ENCODE measurements around the gene PSTPIP2. TPM values are rescaled to one million over a fixed set of nuclear protein-coding genes. Genes with fewer than 3 reads are reported as not detected.

Gene PSTPIP2
- total and polyA plus RNA-seq, 9 of the 15 experiments (the other 6 are each of a cell fraction or from before 2014, with no cell fraction given): 14.0 to 45.7 (median 27.1) TPM

DNA sequence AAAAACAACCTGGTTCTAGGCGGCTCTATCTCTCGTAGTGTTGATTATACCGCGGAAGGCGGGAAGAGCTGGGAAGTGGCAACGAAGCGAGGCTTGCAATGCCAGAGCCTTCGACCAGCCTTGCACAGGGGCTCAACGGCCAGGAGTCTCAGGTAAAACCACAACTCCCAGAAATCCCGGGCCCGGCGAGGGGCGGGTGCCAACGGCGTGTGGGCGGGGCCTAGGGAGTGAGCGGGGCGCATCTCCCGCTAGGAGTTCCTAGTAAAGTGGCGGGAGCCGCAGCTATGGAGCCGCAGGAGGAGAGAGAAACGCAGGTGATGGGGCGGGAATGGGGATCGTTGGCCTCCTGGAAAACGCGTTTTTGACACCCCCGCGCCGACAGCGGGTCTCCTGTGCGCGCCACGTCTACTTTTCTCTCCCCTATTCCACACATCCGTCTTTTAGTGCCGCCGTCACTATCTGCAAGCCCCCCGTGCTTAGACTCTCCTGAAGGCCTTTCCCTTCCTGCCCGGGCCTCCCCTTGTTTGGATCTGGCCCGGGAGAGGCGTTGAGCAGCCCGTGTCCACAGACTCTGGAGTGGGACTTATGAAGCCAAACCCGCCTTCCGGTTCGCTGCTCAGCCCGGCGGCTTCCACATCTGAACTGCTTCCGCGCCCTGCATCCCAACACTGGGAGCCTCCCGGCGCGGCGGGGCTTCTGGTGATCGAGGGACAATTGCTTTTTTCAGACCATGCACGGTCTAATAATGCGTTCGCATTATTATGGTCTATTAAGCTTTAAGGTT lies 32.3 kb upstream of the PSTPIP2 start, which contains the start of gene HAUS1:
Gene HAUS1, plus strand, starts transcription at position 258 of the 784 bp plus-strand sequence. Its CDS starts 27 bp downstream, at position 285.
- under 1% methylated on average over 42 of the region's 57 CpGs for WGBS (ENCODE audit: insufficient coverage, low coverage, missing lambda C conversion rate)
- CTCF ChIA-PET (ENCODE audit: low intra/inter-chr PET ratio): no interaction called here
- H3K27me3 ChIP-seq (ENCODE audit: control insufficient read depth in 2 of 2, insufficient read depth in 2 of 2, low read length in 2 of 2): no peaks in the 10 kb centered on the region
- TF ChIP-seq SRSF7 (optimal IDR thresholded peaks at IDR 0.05; ENCODE audit: low read depth, low read length) (no peak), RBM25 (IDR thresholded peaks at IDR 0.05; ENCODE audit: low read depth, low read length, severe bottlenecking) (no peak), FUS (optimal IDR thresholded peaks at IDR 0.05; ENCODE audit: low read depth, low read length) (no peak), ZBTB12 (CRISPR knock-in tag; IDR thresholded peaks at IDR 0.05) (no peak), ZNF384 (IDR thresholded peaks at IDR 0.05; ENCODE audit: low read depth, low read length) (no peak), DNMT1 (IDR thresholded peaks at IDR 0.05) (no peak), ZNF561 (CRISPR knock-in tag; conservative IDR thresholded peaks at IDR 0.05) (no peak), MAFK (IDR thresholded peaks at IDR 0.05; ENCODE audit: low read length) (no peak), MBD1 (CRISPR knock-in tag; IDR thresholded peaks at IDR 0.05) (no peak), FOXA1 (IDR thresholded peaks at IDR 0.05; ENCODE audit: borderline replicate concordance) (no peak), SAFB2 (IDR thresholded peaks at IDR 0.05; ENCODE audit: borderline replicate concordance, low read depth, low read length, severe bottlenecking) (no peak)
- TF ChIP-seq, protein P1, sequence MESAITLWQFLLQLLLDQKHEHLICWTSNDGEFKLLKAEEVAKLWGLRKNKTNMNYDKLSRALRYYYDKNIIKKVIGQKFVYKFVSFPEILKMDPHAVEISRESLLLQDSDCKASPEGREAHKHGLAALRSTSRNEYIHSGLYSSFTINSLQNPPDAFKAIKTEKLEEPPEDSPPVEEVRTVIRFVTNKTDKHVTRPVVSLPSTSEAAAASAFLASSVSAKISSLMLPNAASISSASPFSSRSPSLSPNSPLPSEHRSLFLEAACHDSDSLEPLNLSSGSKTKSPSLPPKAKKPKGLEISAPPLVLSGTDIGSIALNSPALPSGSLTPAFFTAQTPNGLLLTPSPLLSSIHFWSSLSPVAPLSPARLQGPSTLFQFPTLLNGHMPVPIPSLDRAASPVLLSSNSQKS (CRISPR knock-in tag; IDR thresholded peaks at IDR 0.05): no peak
- TF ChIP-seq, protein P2, sequence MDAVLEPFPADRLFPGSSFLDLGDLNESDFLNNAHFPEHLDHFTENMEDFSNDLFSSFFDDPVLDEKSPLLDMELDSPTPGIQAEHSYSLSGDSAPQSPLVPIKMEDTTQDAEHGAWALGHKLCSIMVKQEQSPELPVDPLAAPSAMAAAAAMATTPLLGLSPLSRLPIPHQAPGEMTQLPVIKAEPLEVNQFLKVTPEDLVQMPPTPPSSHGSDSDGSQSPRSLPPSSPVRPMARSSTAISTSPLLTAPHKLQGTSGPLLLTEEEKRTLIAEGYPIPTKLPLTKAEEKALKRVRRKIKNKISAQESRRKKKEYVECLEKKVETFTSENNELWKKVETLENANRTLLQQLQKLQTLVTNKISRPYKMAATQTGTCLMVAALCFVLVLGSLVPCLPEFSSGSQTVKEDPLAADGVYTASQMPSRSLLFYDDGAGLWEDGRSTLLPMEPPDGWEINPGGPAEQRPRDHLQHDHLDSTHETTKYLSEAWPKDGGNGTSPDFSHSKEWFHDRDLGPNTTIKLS (IDR thresholded peaks at IDR 0.05; ENCODE audit: borderline replicate concordance, low read depth): peak; percentile 36; the same call in 1 of the 2 replicates

More for the DNA sequence above, 32.3 kb upstream of the PSTPIP2 start, which contains the start of gene HAUS1:
- Histone ChIP-seq H3K9me1 (ENCODE audit: control insufficient read depth, insufficient read depth, low read length) (no peaks in the 10 kb centered on the region), H3K4me1 (replicated peaks in 1 of 2; ENCODE audit: control insufficient read depth in 2 of 2, insufficient read depth in 2 of 2, low read length in 2 of 2) (peaks cover 0 to 4% of the 10 kb centered on the region in 2 experiments; a peak in 3 of 5 replicates), H3K79me2 (ENCODE audit: control insufficient read depth, insufficient read depth, low read length) (peaks cover 21% of the 10 kb centered on the region), H3K36me3 (ENCODE audit: control insufficient read depth, insufficient read depth, low read length) (peaks cover 20% of the 10 kb centered on the region; the same call in 2 of the 3 replicates), H3K4me2 (ENCODE audit: insufficient read depth, low read length) (peak within 1 kb of the TSS; percentile 88), H4K20me1 (replicated peaks; ENCODE audit: control insufficient read depth, insufficient read depth, low read length) (no peaks in the 10 kb centered on the region), H2AFZ (ENCODE audit: low read depth, low read length) (peak within 1 kb of the TSS; percentile 98), H3K4me3 (peak within 1 kb of the TSS; percentile 86), H3K9me3 (replicated peaks; ENCODE audit: control insufficient read depth, insufficient read depth, low read depth, low read length) (0 out of 2 replicates have a peak, but pooled peaks cover 2% of the 10 kb centered on the region), H3K27ac (ENCODE audit: extremely low read depth, low read depth, low read length) (peak within 1 kb of the TSS; percentile 73), H3K9ac (ENCODE audit: insufficient read depth in 1 of 2, low read depth in 2 of 2, low read length in 2 of 2) (peak within 1 kb of the TSS; percentile 81 to 96)
- DNase-seq (ENCODE audit: extremely low read depth in 1 of 4, low spot score in 3 of 4): peak; percentile 83 to 91 (median 86)
- ATAC-seq: peak; percentile 98
- POLR2A ChIA-PET: no interaction called here
- FAIRE-seq: peak; percentile 88
- in situ Hi-C loops (cut with MboI) (no loop called here), intact Hi-C loops (cut with micrococcal nuclease) (no loop called here)
- TSS peak; percentile 68 for BruUV-seq (replicated peaks)
